Heart left ventricle (tissue), 13 donors: ENCODE measurements around the gene MEGF11.

Experiments
- CTCF ChIP-seq, 12 donors: fragments of 200-600 bp; sonication (generic) in 4 of 12; IDR thresholded peaks; one replicate each; pipeline versions ENCODE4 v1.5.0 to v1.8.0; 2018 to 2022; ENCODE audit warnings: antibody characterized with exemption in 12 of 12, mild to moderate bottlenecking in 5 of 12
- POLR2A ChIP-seq, 2 donors: fragments of 450-650 bp; IDR thresholded peaks; one replicate each; pipeline ENCODE4 v1.6.1; 2017; ENCODE audit warnings: antibody characterized with exemption in 2 of 2, mild to moderate bottlenecking in 2 of 2, moderate library complexity in 2 of 2
- donor health status: ischemic (EF 13 %, LVEDD 7.1; RV severe dilation, severe dysfunction).
- donor health status: DM: no; HTN: yes; CAD: no.
- donor health status: DM: no; HTN: no; CAD: no.
- donor health status: ischemic (EF 25% LVEDD 6.9; RV normal size, moderate dysfunction).
- donor health status: ischemic (EF 25% LVEDD 5.7; RV mildly dilated, moderate dysfunction).
- donor health status: ischemic (EF 35%, LVEDD 5.7; RV mildly dilated, moderate dysfunction).
- donor health status: nonischemic (EF 11% LVEDD 7.7; RV severe dilation, severe dysfunction).
- donor health status: DM: yes; HTN: yes; CAD: no.
- donor health status: PGD.
- donor health status: ischemic (EF 29% LVEDD 5.4; RV normal size, mild dysfunction).
- donor health status: nonischemic (EF 23%, LVEDD 6.1; RV moderate dilation, normal function).

- TF ChIP-seq CTCF (IDR thresholded peaks at IDR 0.05) (no peak), POLR2A (IDR thresholded peaks at IDR 0.05) (no peak)
Observed at GRCh38 chr15:66239514-66239913, 14.0 kb downstream of the MEGF11 start.
